A172 (cell line): ENCODE data around the gene CPT1B. TPM values are rescaled to one million over a fixed set of nuclear protein-coding genes. Genes with fewer than 3 reads are reported as not detected.

ENCODE experiments used
- DNase-seq: peaks from one replicate; pipeline ENCODE4 v3.0.0-alpha.2; 2015; ENCODE audit warnings: low spot score
- total RNA-seq: library from RNA; depleted of rRNA; stranded (reverse); fragments of >200 nt; shearing (Covaris generic); gene quantifications from 2 replicates; pipeline ENCODE4 v1.2.3, GENCODE V29; 2014

Gene CPT1B
- total RNA-seq, 1 experiment from 2014 or later: 13.8 TPM

GRCh38 chr22:50570861-50571260, 7.4 kb downstream of the CPT1B start:
- DNase-seq: no peak

- DNase-seq: no peak
These were observed 8.2 kb downstream of the CPT1B start for GRCh38 chr22:50569896-50570535.

- no peak for DNase-seq
These were observed 9.2 kb downstream of the CPT1B start for GRCh38 chr22:50569041-50569459.

GRCh38 chr22:50568626-50569025, 9.6 kb downstream of the CPT1B start:
- no peak for DNase-seq

GRCh38 chr22:50567721-50568252, 10.4 kb downstream of the CPT1B start:
- DNase-seq: no peak

- DNase-seq: no peak
These were observed 13.9 kb downstream of the CPT1B start for GRCh38 chr22:50564289-50564688.

GRCh38 chr22:50563413-50564160, 14.6 kb downstream of the CPT1B start:
- DNase-seq: no peak

GRCh38 chr22:50562523-50563412, 15.5 kb downstream of the CPT1B start, which contains the start of gene SYCE3:
Gene SYCE3, minus strand, starts transcription at chr22:50562919. Its CDS starts 6,514 bp downstream, at chr22:50556405.
- peak; percentile 78 for DNase-seq

GRCh38 chr22:50561401-50562358, 16.5 kb downstream of the CPT1B start:
- DNase-seq: no peak

- DNase-seq: no peak
These were observed 18.2 kb downstream of the CPT1B start for GRCh38 chr22:50560034-50560433.

GRCh38 chr22:50556703-50557102, 21.5 kb downstream of the CPT1B start:
- DNase-seq: no peak

- DNase-seq: no peak
These were observed 24.9 kb downstream of the CPT1B start for GRCh38 chr22:50553310-50553709.

GRCh38 chr22:50551160-50551752, 27.0 kb downstream of the CPT1B start:
- no peak for DNase-seq

GRCh38 chr22:50550395-50550794, 27.8 kb downstream of the CPT1B start:
- DNase-seq: no peak

GRCh38 chr22:50548921-50549790, 29.1 kb downstream of the CPT1B start:
- DNase-seq: no peak

GRCh38 chr22:50548040-50548920, 29.9 kb downstream of the CPT1B start:
- DNase-seq: no peak

- no peak for DNase-seq
These were observed 30.8 kb downstream of the CPT1B start for GRCh38 chr22:50547263-50547985.
